IPS-15b (cell line): ENCODE results near the gene SNN.

Experiments used
- H3K27me3 ChIP-seq: one replicate; pipeline ENCODE4 v1.6.1; 2013; ENCODE audit warnings: low read length; ENCODE audit not compliant: control insufficient read depth, insufficient read depth
- H3K36me3 ChIP-seq: one replicate; pipeline ENCODE4 v1.6.1; 2013; ENCODE audit warnings: low read length; ENCODE audit not compliant: control insufficient read depth, insufficient read depth
- H3K4me1 ChIP-seq: one replicate; pipeline ENCODE4 v1.6.1; 2013; ENCODE audit warnings: mild to moderate bottlenecking, low read length; ENCODE audit not compliant: control insufficient read depth, insufficient read depth
- H3K4me3 ChIP-seq: one replicate; pipeline ENCODE4 v1.5.1; 2013; ENCODE audit warnings: low read depth, low read length
- H3K9ac ChIP-seq: one replicate; pipeline ENCODE4 v1.6.1; 2013; ENCODE audit warnings: low read depth, mild to moderate bottlenecking, low read length
- H3K9me3 ChIP-seq: one replicate; pipeline ENCODE4 v1.6.1; 2013; ENCODE audit warnings: mild to moderate bottlenecking, low read length; ENCODE audit not compliant: control insufficient read depth, insufficient read depth

The SNN gene

GRCh38 chr16:11721781-11722467, 53.7 kb downstream of the SNN start:
- no peak overlapping the region for H3K4me3 ChIP-seq
- peaks cover 7% of the 10 kb centered on the region for H3K36me3 ChIP-seq
- H3K9ac ChIP-seq: no peak overlapping the region
- H3K4me1 ChIP-seq: no peaks in the 10 kb centered on the region
- no peaks in the 10 kb centered on the region for H3K9me3 ChIP-seq
- no peaks in the 10 kb centered on the region for H3K27me3 ChIP-seq

DNA sequence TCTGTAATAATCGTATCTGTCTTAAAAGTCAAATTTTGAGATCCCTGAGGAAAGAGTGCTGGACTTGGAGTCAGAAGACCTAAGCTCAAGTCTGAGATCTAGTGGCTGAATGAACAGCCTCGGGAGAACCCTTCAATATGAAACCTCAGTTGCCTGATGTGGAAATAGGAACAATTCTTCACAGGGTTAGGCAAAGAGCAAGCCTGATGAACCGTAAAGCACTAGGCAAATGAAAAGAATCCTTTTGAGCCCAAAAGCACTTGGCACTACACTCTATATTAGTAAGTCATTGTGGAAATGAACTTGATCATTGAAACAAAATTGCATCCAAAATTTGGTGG, 54.2 kb downstream of the SNN start:
- Histone ChIP-seq H3K4me3 (no peak overlapping the region), H3K36me3 (peaks cover 7% of the 10 kb centered on the region), H3K27me3 (no peaks in the 10 kb centered on the region), H3K4me1 (no peaks in the 10 kb centered on the region), H3K9ac (no peak overlapping the region), H3K9me3 (no peaks in the 10 kb centered on the region)

DNA sequence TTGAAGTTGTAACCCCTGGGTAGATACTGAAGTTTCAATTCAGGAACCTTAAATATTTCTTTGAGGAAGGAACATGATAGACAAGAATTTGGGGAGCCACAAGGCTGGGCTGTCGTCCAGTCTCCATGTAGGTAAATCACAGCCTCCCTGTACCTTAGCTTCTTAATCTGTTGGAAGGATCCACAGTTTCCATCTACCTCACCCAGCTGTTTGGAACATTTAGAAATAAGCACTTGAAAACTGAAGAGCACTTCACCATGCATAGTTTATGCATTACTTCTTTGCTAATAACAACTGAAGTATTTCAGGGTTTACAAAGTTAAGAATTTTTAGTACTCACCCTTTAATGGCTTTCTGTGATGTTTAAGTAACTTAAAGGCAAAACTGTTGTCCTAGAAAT, 57.2 kb downstream of the SNN start:
- Histone ChIP-seq H3K9me3 (no peaks in the 10 kb centered on the region), H3K4me3 (no peak overlapping the region), H3K4me1 (no peaks in the 10 kb centered on the region), H3K36me3 (peaks cover 7% of the 10 kb centered on the region), H3K27me3 (no peaks in the 10 kb centered on the region), H3K9ac (no peak overlapping the region)

DNA sequence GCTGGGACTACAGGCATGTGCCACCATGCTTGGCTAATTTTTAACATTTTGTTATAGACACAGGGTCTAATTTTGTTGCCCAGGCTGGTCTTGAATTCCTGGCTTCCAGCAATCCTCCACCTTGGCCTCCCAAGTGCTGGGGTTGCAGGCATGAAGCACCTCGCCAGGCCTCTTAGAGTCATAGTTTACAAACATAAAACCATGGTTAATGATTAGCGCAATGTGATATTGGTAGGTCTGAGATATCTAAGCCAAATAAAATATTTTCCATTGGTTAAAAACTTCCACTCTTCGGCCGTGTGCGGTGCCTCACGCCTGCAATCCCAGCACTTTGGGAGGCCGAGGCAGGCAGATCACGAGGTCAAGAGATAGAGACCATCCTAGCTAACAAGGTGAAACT, 57.8 kb downstream of the SNN start:
- Histone ChIP-seq H3K4me3 (no peak overlapping the region), H3K9me3 (no peaks in the 10 kb centered on the region), H3K4me1 (no peaks in the 10 kb centered on the region), H3K9ac (no peak overlapping the region), H3K27me3 (no peaks in the 10 kb centered on the region), H3K36me3 (peaks cover 6% of the 10 kb centered on the region)

- H3K36me3 ChIP-seq: peaks cover 2% of the 10 kb centered on the region
- H3K9ac ChIP-seq: no peak overlapping the region
These were observed 59.7 kb downstream of the SNN start for GRCh38 chr16:11727796-11728543.

More at GRCh38 chr16:11727796-11728543, 59.7 kb downstream of the SNN start:
- Histone ChIP-seq H3K4me3 (no peak overlapping the region), H3K27me3 (no peaks in the 10 kb centered on the region), H3K9me3 (no peaks in the 10 kb centered on the region), H3K4me1 (no peaks in the 10 kb centered on the region)
